ENCODE results near the gene IMMP1L. TPM values are rescaled to one million over a fixed set of nuclear protein-coding genes. Genes with fewer than 3 reads are reported as not detected.

IMMP1L gene
- 6.4 and 9.1 TPM in 2 replicates for total RNA-seq

GRCh38 chr11:31509429-31510345, at the start of gene IMMP1L, which contains the start of gene ELP4:
IMMP1L (minus strand) TSS chr11:31509622; CDS start chr11:31463276, 46,346 bp downstream.
ELP4 (plus strand) TSS chr11:31509767; CDS start chr11:31509785, 18 bp downstream.

Other genes starting within 250 kb of the IMMP1L start
- gene DCDC1, start 139.9 kb downstream of the IMMP1L start, total RNA-seq: under 0.01 TPM in 2 replicates
- gene DNAJC24, start 139.8 kb downstream of the IMMP1L start, total RNA-seq: 8.2 and 13.6 TPM in 2 replicates
- 11.2 and 16.0 TPM in 2 replicates for gene ELP4, start 145 bp upstream of the IMMP1L start, total RNA-seq

Data from dermis lymphatic vessel endothelial cell (primary cell).